Osteocyte (in vitro differentiated cells): ENCODE measurements around the gene FSTL4. TPM values are rescaled to one million over a fixed set of nuclear protein-coding genes. Genes with fewer than 3 reads are reported as not detected.

Experiments used
- DNase-seq: peaks from one replicate; pipeline ENCODE4 v3.0.0; 2021; ENCODE audit warnings: mixed read lengths; ENCODE audit not compliant: unreplicated experiment; ENCODE audit errors: extremely low spot score
- H3K27ac Mint-ChIP-seq: one replicate; pipeline ENCODE4 v1.8.0; 2021; ENCODE audit warnings: mild to moderate bottlenecking, mixed read lengths; ENCODE audit not compliant: unreplicated experiment
- H3K27me3 Mint-ChIP-seq: one replicate; pipeline ENCODE4 v1.8.0; 2021; ENCODE audit warnings: mixed read lengths; ENCODE audit not compliant: unreplicated experiment
- H3K36me3 Mint-ChIP-seq: one replicate; pipeline ENCODE4 v1.8.0; 2021; ENCODE audit warnings: mixed read lengths; ENCODE audit not compliant: unreplicated experiment
- H3K4me1 Mint-ChIP-seq: one replicate; pipeline ENCODE4 v1.8.0; 2021; ENCODE audit warnings: mixed read lengths; ENCODE audit not compliant: unreplicated experiment
- H3K4me3 Mint-ChIP-seq: one replicate; pipeline ENCODE4 v1.8.0; 2021; ENCODE audit warnings: mild to moderate bottlenecking, moderate library complexity, mixed read lengths; ENCODE audit not compliant: unreplicated experiment
- H3K9me3 Mint-ChIP-seq: one replicate; pipeline ENCODE4 v1.8.0; 2021; ENCODE audit warnings: mixed read lengths; ENCODE audit not compliant: unreplicated experiment
- CTCF ChIP-seq: fragments of 200-600 bp; sonication (generic); IDR thresholded peaks from 2 replicates; pipeline ENCODE4 v1.5.0; 2021; ENCODE audit warnings: antibody characterized with exemption, mild to moderate bottlenecking, moderate library complexity
- total RNA-seq: library from RNA; stranded (reverse); gene quantifications from 2 replicates; pipeline ENCODE4 v1.2.1, GENCODE V29; 2021

The FSTL4 gene
- total RNA-seq, 1 donor from 2014 or later: not detected

- Mint-ChIP-seq H3K36me3 (no peaks in the 10 kb centered on the region), H3K4me1 (no peaks in the 10 kb centered on the region), H3K9me3 (no peaks in the 10 kb centered on the region), H3K27ac (no peak overlapping the region), H3K4me3 (no peak overlapping the region), H3K27me3 (peaks cover 5% of the 10 kb centered on the region)
- DNase-seq: no peak
- no peak for TF ChIP-seq CTCF
Observed at GRCh38 chr5:133277744-133278143, 334.6 kb downstream of the FSTL4 start.

- no peak overlapping the region for H3K27ac Mint-ChIP-seq
- H3K27me3 Mint-ChIP-seq: peaks cover 4% of the 10 kb centered on the region
- DNase-seq: no peak
- H3K4me1 Mint-ChIP-seq: no peaks in the 10 kb centered on the region
- H3K4me3 Mint-ChIP-seq: no peak overlapping the region
- H3K36me3 Mint-ChIP-seq: no peaks in the 10 kb centered on the region
- TF ChIP-seq CTCF: no peak
- H3K9me3 Mint-ChIP-seq: no peaks in the 10 kb centered on the region
Observed at GRCh38 chr5:133276171-133276570, 336.2 kb downstream of the FSTL4 start.

- peaks cover 4% of the 10 kb centered on the region for H3K27me3 Mint-ChIP-seq
- no peak overlapping the region for H3K27ac Mint-ChIP-seq
- no peaks in the 10 kb centered on the region for H3K4me1 Mint-ChIP-seq
- no peaks in the 10 kb centered on the region for H3K36me3 Mint-ChIP-seq
- H3K4me3 Mint-ChIP-seq: no peak overlapping the region
- no peaks in the 10 kb centered on the region for H3K9me3 Mint-ChIP-seq
- no peak for DNase-seq
- no peak for TF ChIP-seq CTCF
Observed at GRCh38 chr5:133275631-133276030, 336.7 kb downstream of the FSTL4 start.

GRCh38 chr5:133274597-133274935 is 337.8 kb downstream of the FSTL4 start:
- H3K4me3 Mint-ChIP-seq: no peak overlapping the region
- peaks cover 11% of the 10 kb centered on the region for H3K27me3 Mint-ChIP-seq
- no peaks in the 10 kb centered on the region for H3K9me3 Mint-ChIP-seq
- no peaks in the 10 kb centered on the region for H3K36me3 Mint-ChIP-seq
- TF ChIP-seq CTCF: no peak
- no peaks in the 10 kb centered on the region for H3K4me1 Mint-ChIP-seq
- no peak overlapping the region for H3K27ac Mint-ChIP-seq
- DNase-seq: no peak

GRCh38 chr5:133273661-133274596 is 338.4 kb downstream of the FSTL4 start:
- H3K27ac Mint-ChIP-seq: no peak overlapping the region
- H3K4me3 Mint-ChIP-seq: no peak overlapping the region
- H3K36me3 Mint-ChIP-seq: no peaks in the 10 kb centered on the region
- no peaks in the 10 kb centered on the region for H3K9me3 Mint-ChIP-seq
- H3K4me1 Mint-ChIP-seq: no peaks in the 10 kb centered on the region
- DNase-seq: no peak
- TF ChIP-seq CTCF: no peak
- H3K27me3 Mint-ChIP-seq: peaks cover 11% of the 10 kb centered on the region
